HG03571 (cell line): Measurements from ENCODE around the gene ZYG11B.
"Not testable (repeated sequence)": the region's sequence is repeated elsewhere in the genome, so short reads cannot be mapped to it uniquely, and the experiment has no call there.

Source experiments
- ATAC-seq: cut with Tn5 transposase; IDR thresholded peaks from one replicate; pipeline ENCODE4 v1.9.1; 2021; ENCODE audit not compliant: unreplicated experiment

Gene ZYG11B

DNA sequence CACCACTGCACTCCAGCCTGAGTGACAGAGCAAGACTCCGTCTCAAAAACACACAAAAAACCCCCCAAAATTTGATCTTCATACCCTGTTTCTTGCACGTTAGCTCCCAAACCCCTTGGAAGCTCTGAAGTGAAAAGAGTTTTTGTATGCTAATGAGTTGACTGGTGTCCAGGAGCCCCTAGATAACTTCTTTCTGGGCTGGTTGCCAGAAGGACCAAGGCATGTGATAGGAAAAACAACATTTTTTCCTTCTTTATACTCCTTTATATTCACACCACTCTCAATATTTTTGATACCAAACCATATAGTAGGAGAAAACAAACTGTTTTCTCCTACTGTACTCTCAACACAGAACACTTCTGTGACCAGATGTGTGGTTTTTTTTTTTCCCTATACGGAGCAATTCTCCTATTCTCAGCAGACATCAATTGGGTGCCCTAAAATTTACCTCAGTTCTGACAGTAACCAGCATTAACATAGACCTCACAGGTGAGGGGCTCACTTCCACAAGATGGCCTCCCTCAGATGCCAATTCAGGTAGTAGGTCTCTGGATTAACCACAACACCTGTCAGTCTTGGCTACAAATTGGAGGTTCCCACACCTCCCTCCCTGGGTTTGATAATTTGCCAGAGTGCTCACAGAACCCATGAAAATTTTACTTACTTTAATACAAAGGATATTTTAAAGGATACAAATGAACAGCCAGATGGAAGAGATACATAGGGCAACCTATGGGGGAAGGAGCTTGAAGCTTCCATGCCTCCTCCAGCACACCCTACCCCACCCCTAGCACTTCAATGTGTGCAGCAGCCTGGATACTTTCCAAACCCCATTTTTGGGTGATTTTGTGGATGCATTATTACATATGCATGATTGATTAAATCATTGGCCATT, 25.6 kb downstream of the ZYG11B start:
- ATAC-seq = no peak

GRCh38 chr1:52752484-52752826, 26.2 kb downstream of the ZYG11B start:
- ATAC-seq = no peak

DNA sequence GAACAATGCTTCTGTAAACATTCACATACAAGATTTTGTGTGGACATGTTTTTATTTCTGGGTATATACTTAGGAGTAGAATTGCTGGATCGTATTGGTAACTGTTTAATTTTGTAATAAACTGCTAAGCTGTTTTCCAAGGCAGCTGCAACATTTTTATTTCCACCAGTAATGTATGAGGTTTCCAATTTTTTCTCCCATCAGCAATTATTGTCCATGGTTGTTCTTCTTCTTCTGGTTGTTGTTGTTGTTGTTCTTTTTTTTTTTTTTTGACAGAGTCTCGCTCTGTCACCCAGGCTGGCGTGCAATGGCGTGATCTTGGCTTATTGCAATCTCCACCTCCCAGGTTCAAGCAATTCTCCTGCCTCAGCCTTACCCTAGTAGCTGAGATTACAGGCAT, 26.9 kb downstream of the ZYG11B start:
- no peak for ATAC-seq

DNA sequence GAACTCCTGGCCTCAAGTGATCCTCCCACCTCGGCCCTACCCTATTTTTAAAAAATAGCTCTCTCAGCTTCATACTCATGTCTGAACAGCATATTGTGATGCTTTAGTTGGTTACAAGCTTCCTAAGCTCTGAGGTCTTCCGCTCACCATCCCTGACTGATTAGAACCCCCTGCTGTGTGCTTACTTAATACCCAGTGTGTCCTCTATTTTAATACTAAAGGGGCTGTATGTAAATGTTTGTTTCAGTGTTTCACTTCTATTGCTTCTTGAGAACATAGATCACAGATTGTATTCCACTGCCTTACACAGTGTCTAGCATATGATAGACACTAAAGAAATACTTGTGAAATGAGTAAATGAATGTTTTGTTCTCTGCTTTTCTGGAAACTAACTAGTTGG, 29.8 kb downstream of the ZYG11B start:
- no peak for ATAC-seq

- ATAC-seq = no peak
Measured at GRCh38 chr1:52759908-52760307, 33.7 kb downstream of the ZYG11B start.

- no peak for ATAC-seq
Measured at GRCh38 chr1:52767596-52768280, 41.5 kb downstream of the ZYG11B start.

GRCh38 chr1:52769346-52770033, 43.2 kb downstream of the ZYG11B start:
- no peak for ATAC-seq

DNA sequence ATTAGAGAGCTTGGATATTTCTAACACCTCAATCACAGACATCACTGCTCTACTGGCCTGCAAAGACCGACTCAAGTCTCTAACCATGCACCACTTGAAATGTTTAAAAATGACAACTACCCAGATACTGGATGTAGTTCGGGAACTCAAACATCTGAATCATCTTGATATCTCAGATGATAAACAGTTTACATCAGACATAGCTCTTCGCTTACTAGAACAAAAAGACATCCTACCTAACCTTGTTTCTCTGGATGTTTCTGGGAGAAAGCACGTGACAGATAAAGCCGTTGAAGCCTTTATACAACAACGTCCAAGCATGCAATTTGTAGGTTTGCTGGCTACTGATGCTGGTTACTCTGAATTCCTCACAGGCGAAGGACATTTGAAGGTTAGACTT, 45.1 kb downstream of the ZYG11B start:
- ATAC-seq = no peak

- no peak for ATAC-seq
Measured at GRCh38 chr1:52786148-52786547, 59.9 kb downstream of the ZYG11B start.

DNA sequence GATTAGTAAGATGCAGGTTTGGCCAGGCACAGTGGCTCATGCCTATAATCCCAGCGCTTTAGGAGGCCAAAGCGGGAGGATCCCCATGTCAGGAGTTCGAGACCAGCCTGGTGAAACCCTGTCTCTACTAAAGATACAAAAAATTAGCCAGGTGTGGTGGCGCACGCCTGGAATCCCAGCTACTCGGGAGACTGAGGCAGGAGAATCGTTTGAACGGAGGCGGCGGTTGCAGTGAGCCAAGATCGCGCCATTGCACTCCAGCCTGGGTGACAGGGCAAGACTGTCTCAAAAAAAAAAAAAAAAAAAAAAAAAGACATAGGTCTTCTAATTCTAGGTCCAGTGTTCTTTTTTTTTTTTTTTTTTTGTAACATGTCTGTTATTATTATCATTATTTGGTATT, 64.2 kb downstream of the ZYG11B start:
- ATAC-seq = not testable (repeated sequence)

- ATAC-seq = no peak
Measured at GRCh38 chr1:52792036-52792435, 65.8 kb downstream of the ZYG11B start.

DNA sequence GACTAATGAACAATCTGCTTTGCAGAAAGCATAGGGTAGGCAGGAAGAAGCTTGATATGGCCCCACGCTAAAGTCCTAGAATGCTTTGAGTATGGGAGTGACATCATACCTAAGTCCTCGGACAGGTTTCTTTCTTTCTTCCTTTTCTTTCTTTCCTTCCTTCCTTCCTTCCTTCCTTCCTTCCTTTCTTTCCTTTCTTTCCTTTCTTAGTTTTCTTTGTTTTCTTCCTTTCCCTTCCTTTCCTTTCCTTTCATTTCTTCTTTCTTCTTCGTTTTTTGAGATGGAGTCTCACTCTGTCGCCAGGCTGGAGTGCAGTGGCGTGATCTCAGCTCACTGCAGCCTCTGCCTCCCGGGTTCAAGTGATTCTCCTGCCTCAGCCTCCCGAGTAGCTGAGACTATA, 67.5 kb downstream of the ZYG11B start:
- ATAC-seq = not testable (repeated sequence)

GRCh38 chr1:52795464-52795863, 69.2 kb downstream of the ZYG11B start:
- no peak for ATAC-seq

DNA sequence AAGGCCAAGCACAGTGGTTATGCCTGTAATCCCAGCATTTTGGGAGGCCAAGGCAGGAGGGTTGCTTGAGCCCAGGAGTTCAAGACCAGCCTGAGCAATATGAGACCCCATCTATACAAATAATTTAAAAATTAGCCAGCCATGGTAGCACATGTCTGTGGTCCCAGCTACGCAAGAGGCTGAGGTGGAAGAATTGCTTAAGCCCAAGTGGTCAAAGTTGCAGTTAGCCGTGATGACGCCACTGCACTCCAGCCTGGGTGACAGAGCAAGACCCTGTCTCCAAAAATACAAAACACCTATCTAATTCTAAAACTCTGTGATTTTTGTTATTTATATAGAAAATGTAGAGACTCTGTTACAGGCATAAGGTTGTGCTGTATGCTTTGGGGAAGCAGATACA, 72.1 kb downstream of the ZYG11B start:
- no peak for ATAC-seq

DNA sequence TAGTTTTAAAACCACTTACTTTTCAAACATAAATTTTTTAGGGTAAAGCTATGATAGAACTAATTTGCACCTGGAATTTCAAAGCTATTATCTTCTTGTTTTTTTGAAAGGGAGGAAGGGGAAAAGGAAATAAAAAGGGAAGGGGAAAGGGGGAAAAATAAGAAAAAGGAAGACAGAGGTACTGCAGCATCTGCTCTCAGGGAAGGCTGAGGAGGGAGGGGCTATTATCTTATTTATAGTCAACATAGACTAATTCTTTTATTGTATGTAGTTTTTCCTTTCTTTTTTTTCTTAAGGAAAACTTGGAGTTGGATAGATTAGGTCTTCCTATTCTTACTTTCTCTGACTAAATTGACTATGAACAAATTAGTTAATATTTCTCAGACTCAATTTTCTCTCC, 74.8 kb downstream of the ZYG11B start:
- no peak for ATAC-seq

- ATAC-seq = not testable (repeated sequence)
Measured at GRCh38 chr1:52804083-52804482, 77.8 kb downstream of the ZYG11B start.

DNA sequence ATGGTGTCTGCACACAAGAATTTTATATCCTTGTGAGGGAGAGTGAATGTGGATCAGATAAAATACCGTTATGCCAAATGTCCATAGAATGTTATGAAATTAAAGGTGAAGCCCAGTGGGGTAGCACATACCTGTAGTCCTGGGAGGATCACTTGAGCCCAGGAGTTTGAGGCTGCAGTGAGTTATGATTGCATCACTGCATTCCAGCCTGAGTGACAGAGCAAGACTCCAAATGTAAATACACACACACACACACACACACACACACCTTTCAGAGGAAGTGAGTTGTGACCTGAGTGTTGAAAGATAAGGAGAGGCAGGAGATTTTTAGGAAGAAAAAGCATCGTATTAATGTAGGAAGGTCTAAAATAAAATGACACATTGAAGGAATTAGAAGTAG, 88.2 kb downstream of the ZYG11B start:
- ATAC-seq = no peak

GRCh38 chr1:52820830-52821229, 94.6 kb downstream of the ZYG11B start:
- not testable (repeated sequence) for ATAC-seq

DNA sequence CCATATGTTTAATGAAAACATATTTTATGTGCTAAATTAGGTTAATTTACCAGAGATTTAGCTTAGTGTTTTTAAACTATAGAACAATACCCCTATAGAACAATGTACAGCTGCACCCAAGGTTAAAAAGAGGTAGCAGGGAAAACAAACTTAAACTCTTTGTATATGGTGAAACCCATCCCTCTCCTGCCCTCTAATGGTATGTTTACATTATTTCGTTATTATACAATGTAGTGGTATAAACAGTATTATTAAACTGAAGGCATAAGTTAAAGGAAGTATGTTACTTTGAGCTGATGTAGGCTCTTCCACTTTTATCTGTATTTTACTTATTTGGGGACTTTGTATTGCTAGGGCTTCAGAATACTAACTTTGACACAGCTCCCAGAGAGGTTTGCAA, 99.6 kb downstream of the ZYG11B start:
- ATAC-seq = no peak

GRCh38 chr1:52834798-52835197, 108.5 kb downstream of the ZYG11B start:
- ATAC-seq = no peak

- ATAC-seq = no peak
Measured at GRCh38 chr1:52836035-52836434, 109.8 kb downstream of the ZYG11B start.

- not testable (repeated sequence) for ATAC-seq
Measured at GRCh38 chr1:52839175-52839574, 112.9 kb downstream of the ZYG11B start.
